Stimulated activated CD4-positive, alpha-beta T cell treated with anti-CD3 and anti-CD28 coated beads, Interleukin-4, amount 100 ng/mL, for 48 hours (primary cell): Measurements from ENCODE around the gene AKAP13.
A peak's percentile ranks its signal among the peaks of the same experiment; 100 is the strongest.

Experiments used
- DNase-seq, 2 donors: peaks; one replicate each; pipeline ENCODE4 v3.0.0-alpha.2; 2020; ENCODE audit warnings: low read depth in 2 of 2

The AKAP13 gene

DNA sequence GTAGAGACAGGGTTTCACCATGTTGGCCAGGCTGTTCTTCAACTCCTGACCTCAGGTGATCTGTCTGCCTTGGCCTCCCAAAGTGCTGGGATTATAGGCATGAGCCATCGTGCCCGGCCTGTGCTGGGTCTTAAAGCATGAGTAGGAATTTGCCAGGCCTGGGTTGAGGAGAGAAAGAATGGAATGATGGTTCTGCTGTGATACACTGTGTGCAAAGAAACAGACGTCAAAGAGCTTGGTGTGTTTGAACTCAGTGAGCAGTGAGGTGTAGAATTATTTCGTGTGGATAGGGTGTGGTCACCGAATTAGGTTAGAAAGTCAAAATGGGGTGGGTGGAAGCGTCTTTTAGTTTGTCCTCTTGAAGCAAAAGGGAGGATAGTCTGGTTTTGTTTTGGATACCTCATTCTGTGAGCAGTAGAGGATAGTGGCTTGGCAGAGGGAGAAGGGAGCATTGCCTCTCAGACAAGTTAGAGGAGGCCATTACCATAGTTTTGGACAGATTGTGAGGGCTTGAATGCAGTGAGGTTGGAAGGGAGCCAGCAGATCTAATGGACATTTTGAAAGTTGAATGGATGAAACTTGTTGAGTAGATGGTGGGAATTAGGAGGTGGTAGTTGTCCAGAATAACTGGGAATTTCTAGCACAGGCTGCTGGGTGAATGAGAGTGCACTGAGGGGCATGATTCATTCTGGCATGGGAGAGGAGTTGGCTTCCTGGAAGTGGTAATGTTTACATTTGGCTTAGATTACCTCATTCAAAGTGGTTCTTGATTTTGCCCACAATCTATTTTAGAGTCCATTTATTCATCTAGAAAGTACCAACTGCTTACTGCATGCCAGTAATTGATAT lies 27.2 kb downstream of the AKAP13 start:
- DNase-seq = no peak

DNA sequence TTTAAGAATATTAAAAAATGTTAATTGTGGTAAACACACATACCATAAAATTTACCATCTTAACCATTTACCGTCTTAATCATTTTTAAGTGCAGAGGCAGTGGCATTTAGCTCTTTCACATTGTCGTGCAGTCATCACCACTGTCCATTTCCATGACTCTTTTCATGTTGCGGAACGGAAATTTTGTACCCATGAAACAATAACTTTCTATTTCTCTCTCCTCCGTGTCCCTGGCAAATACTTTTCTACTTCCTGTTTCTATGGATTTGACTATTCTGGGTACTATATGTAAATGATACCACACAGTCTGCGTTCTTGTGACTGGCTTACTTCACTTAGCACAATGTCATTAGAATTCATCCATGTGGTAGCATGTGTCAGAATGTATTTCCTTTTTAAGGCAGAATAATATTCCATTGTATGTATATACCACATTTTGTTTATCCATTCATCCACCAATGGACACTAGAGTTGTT lies 27.9 kb downstream of the AKAP13 start:
- DNase-seq = peak in 1 of 2 donors; percentile 20

DNA sequence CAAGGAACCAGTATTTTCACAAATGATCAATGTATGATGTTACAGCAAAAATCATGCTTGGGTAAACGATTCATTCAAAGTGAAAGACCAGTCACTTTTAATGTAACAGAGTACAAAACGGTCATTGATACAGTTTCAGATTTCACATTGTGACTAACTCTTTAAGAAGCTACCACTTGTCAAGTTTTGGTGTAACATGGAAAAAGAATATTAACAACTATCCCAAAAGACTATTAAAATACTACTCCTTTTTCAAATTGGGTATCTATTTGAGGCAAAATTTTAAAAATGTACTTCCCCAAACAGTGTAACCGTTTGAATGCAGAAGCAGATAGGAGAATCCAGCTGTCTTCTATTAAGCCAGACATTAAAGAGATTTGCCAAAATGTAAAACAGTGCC lies 31.7 kb downstream of the AKAP13 start:
- no peak for DNase-seq

DNA sequence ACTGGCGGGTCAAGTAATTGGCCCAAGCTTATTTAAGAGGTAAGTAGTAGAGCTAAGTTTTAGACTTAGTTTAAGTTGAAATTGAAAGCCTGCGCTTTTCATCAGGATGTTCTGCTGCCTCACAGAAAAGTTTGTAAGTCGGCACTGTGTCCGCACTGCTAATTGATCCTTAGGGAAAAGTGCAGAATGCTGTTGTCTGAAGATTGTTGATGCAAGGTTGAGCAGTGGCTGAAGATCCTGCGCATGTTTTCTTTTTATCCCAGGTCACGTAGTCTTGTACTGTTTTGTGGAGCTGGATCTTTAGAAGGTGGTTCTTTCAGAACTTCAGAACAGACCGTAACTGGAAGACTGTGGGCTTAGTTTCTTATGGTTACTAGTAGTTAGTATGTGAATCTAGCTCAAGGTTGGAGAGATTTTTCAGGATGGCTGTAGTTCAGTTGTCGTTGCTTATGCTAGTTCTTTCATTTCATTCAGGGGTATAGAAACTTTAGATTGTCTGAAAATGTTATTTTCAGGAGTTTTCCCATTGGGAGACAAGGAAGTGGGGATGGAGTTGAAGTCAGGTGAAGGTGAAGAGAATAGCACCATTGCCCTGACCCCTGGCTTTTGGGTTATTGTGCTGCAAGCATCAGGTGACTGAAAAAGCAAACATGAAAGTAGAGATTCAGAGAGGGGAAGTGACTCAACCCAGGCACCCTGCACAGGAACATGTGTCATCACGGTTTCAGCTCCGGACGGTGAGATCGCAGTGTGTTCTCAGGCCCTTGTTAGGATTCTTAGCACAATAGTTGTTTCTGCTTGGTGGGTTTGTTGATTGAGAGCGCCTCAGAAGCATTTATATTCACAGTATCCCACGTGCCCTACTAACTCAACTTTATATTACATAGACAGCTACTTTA lies 32.8 kb downstream of the AKAP13 start:
- peak; percentile 49 to 66 for DNase-seq

DNA sequence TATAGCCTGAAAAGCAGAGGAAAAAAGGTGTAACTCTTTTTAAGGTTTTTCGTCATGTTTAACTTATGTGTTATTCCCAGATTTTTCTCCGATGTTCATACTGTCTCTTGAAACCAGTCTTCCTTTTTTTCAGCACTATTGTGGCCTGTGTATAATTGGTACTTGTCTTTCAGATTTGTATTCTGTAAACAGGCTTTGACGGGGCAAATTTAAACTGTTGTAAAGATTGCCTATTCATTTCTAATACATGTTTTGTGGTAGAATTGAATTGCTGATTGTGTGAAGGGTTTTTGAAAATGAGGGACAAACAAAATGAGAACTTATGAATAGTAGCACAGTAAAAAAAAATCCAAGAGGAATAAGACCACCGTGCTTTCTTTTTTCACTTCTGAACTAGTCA lies 33.6 kb downstream of the AKAP13 start:
- DNase-seq = no peak

DNA sequence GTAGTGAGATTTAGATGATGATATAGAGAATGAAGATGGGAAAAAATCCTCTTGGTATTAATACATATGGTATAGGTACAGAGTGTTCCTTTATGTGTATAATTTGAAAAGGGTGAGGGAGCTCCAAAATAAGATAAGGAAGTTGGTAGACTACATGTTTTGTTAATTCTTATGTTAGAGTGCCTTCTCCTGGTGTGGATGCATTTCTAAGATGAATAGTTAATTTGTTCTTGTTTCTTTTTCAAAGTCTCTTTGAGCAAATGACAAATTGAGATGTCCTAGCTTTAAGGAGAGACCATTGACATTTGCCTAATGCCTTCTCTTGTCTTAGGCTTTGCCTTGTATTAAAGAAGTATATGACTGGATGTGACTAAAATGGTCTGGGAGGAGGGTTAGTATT lies 34.1 kb downstream of the AKAP13 start:
- DNase-seq = no peak

DNA sequence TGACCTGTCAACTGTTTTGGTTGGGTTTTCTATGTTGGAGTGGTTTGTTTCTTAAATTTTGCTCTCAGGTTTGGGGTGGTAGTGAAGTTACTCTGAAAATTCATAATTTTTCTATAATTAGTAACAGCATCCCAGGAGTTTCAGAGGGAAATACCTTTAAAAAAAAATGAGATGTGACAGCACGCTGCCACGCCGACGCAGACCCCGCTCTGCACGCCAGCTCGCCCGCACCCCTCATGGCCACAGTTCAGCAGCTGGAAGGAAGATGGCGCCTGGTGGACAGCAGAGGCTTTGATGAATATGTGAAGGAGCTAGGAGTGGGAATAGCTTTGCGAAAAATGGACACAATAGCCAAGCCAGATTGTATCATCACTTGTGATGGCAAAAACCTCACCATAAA lies 34.6 kb downstream of the AKAP13 start:
- no peak for DNase-seq

DNA sequence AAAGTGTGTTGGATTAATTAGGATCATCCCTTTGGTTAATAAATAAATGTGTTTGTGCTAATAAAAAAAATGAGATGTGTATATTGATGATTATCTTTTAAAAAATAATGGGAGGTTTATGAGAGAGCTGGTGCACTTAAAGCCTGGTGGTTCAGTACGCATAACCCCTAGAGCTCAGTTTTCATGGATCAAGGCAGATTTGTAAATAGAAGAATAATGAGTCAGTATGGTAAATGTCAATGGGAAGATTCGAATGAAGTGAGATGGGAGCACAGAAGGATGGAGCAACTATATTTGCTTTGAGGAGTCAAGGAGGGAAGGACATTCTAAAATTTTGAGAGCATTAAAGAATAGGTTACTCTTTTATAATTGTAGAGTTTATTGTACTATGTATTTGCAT lies 35.4 kb downstream of the AKAP13 start:
- no peak for DNase-seq

DNA sequence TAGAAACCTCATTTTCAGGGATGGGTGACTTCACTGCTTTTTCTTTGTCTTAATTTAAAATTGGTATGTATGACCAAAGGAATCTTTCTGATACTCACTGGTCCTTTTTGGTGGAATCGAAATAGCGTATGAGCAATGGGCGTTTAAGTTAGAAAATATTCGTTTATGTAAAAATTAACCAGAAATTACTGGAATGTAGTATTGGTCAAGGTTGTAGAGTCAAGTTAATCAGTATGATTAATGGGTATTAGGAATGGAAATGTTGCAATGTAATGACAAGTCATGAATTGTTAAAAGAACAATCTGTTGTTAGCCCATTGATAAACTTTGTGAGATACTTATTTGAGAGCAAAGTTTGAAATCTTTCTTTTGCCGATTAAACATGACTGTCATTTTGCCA lies 36.9 kb downstream of the AKAP13 start:
- DNase-seq = no peak

DNA sequence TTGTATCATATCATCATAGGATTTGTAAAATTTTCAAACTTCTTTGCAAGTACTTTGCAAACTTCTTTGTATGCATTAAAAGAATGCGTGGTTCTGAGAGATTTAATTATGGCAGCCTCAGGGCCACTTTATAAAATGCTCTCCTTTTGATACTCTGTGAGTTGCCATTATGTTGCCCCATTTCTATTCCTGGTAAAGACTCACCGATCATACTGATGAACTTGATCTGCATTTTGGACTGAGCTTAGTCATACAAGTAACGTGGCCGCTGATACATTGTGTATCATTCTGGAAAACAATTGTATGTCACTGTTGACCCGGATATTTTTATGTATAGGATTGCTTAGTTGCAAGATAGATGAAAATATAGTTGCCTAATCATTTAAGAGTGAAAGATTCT lies 38.8 kb downstream of the AKAP13 start:
- DNase-seq = no peak

DNA sequence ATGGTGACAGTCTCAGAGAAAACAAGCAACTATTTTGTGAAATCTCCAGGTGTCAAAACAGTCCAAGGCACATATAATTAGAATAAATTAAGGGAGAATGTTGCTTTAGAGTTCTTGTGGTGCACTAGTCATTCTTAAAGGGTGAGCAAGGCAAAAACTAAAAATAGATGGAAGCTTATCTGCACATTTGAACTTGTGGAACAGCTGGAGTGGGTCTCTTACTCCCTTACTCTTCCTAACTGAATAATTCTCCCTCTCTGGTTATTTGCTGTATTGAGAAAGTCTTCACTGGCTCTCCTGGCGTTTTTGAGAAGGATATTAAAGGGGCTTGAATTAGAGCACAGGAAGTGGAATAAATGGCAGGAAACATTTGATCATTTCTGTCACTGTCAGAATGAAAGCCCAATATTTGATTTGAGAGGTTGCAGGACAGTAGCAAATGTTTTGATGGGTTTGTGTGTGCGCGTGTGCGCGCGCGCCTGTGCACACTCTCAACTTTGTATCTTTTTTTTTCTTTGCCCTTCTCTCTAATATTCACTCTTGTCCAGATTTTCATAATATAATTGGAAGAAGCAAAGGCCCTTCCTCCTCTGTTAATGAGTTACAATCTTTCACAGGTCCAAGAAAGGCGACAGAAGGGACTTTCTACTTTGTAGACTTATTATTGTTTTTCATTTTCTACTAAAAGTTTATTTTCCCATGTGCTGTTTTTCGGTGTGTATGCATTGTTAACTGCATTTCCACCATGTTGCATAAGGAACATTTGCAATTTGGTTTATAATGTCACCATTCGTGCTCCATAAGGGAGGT lies 40.9 kb downstream of the AKAP13 start:
- no peak for DNase-seq

DNA sequence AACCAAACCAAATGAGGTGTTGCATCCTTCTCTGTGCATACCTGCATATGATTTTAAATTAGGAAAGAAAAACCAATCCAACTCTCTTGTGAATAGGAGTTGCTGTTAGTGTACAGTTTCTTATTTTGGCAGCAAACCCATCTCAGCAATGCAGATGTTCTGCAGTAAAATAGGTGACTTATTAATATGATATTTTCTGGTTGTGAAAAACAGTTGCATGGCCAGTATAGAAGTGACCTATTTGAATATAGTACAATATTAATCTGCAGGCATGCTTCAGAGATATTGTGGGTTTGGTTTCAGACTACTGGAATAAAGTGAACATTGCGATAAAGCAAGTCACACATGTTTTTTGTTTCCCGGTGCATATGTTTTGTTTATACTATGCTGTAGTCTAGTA lies 42.2 kb downstream of the AKAP13 start:
- no peak for DNase-seq

DNA sequence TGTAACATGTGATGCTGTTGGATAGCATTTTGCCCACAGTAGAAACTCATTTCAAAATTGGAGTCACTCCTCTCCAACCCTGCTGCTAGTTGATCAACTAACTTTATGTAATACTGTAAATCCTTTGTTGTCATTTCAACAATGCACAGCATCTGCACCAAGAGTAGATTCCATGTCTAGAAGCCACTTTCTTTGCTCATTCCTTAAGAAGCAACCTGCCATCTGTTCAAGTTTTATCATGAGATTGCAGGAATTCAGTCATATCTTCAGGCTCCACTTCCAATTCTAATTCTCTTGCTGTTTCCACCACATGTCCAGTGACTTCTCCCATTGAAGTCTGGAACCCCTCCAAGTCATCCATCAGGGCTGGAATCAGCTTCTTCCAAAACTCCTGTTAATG lies 42.9 kb downstream of the AKAP13 start:
- no peak for DNase-seq

DNA sequence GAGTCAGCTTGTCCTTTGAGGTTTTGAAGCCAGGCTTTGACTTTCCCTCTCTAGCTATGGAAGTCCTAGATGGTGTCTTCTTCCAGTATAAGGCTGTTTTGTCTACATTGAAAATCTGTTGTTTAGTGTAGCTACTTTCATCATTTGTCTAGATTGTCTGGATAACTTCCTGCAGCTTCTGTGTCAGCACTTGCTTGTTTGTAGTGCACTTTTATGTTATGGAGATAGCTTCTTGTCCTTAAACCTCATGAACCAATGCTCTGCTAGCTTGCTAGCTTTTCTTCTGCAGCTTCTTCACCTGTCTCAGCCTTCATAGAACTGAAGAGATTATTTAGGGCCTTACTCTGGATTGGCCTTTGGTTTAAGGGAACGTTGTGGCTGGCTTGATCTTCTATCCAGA lies 43.8 kb downstream of the AKAP13 start:
- no peak for DNase-seq

DNA sequence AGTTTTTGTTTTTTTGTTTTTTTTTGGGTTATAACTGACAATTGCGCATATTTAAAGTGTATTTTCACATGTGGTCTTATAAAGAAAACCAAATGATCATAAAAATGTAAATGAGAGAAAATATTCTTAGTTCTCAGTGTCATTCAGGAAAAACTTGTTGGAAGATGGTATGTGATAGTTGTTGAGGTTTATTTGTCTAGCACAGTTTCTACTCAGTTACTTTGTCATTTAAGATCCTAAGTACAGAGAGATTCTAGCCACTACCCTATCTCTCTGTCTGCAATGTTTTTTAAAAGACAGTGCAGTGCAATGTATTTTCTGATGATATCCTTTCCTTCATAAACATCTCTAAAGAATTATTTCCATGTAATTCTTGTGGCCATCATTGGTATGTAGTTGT lies 46.1 kb downstream of the AKAP13 start:
- DNase-seq = no peak

DNA sequence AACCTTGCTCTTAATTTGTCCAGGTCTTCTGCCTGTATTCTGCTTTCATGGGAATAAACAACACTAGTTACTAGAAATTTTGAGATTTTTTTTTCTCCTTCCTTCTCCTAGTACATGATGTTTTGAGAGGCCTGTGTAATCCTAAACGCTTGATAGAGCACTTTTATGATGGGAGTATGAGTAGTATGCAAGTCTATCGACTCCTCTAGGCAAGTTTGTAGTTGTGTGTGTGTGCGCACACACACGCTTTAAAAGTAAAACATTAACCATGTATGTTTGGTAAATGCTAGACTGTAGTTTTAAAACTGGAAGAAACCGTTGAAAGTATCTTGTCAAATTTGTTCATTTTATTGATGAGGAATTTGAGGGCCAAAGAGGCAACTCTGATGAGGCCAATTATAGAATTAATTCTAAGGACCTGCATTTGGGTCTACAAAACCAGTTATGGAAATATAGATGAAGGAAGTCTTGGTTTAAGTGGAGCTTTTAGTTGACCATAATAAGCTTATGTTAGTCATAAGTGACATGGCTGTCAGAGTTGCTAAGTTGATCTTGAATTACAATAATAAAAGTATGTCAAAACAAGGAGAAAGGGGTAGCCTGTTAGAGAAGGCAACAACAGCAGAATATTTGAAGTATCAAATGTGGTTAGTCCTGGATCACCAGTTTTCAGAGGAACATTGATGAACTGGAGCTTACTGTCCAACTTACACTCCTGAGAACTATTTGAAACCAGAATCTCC lies 47.1 kb downstream of the AKAP13 start:
- DNase-seq = no peak

DNA sequence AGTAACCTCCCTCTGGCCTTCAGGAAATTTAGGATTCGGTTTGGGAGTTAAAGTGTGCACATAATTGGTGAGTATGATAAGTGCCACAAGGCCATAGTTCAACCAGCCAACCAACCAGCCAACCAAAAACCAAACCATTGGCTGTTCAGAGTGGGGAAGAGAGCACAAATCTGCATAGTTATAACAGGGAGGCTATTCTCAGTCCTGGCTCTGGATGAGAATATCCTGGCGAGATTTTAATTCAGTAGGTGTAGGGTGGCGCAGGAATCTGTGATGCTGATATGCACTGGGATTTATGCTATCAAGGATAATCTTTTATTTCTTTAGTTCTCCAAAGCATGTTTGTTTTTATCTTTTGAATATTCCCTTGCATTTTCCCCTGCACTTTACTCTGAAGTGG lies 49.1 kb downstream of the AKAP13 start:
- DNase-seq = no peak

DNA sequence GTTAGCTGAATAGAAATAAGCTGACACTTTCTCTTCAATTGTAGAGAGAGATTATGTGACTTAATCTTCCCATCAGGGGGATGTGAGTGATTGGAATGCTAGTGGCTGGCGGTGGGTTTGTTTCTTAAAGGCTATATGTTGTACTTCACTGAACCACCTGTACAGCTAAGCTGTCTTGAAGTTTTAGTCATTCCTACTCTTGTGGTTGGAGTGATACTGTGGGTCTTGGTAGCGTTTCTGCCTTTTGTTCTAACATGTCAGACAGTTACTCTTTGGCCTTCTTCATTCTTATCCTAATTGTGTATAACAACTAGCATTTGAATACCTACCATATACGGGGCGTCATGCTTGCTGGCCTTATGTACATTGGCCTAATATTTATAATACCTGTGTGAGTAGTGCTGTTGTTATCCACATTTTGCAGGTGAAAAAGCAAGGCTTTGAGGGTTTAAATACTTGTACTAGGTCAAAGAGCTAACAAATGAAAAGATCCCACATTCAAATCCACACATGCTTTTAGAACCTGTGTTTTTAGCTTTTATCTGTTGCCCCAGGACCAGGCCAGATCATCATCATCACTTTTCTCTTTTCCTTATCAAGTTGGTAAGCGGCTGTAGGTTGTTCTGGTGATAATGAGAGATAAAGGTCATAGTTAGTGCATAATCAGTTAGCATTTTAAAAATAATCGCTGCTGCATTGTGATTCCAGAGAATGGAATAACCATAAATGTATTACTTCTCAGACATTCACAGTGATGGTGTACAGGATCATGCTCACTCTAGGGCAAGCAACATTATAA lies 50.2 kb downstream of the AKAP13 start:
- DNase-seq = no peak

DNA sequence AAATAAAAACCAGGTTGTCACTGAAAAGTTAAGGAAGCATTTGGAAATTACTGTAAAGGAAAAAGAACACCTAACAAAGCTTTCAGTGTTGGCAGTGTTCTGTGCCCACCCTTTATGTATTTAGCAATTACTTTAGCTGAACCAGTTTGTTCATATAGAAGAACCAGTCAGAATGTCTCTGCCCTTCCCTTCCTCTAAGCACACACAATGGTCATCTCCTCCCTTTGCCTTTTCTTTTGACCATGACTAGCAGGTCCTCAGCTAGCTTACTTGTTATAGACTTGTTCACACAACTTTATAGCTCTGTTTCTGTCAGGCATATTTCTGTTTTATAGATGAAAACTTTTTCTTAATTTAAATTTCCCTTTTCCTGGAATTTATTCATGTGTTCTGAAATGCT lies 59.6 kb downstream of the AKAP13 start:
- no peak for DNase-seq

DNA sequence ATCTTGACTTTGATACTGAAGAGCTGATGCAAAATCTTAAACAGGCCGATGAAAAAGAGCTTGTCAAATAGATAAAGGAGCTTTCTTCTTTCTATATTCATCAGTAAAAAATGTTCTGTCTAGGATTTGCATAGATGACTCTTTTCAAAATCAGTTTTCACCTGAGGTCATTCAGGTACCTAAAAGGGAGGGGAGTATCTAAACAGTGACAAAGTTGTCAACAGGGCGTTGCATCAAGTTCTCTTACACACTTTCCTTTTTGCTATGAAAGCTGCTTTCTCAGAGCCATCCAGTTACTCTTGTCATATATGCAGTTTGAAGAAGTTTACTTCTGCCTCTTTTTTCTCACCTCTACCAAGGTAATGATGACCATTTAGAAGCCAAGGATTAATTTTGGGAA lies 60.0 kb downstream of the AKAP13 start:
- no peak for DNase-seq
